Epidermal melanocyte (primary cell): ENCODE results near the gene MFRP.
"Not testable (repeated sequence)": the region's sequence is repeated elsewhere in the genome, so short reads cannot be mapped to it uniquely, and the experiment has no call there.

Experiments
- DNase-seq: peaks from one replicate; pipeline ENCODE4 v3.0.0; 2011; ENCODE audit warnings: low spot score; ENCODE audit not compliant: insufficient read length

Gene MFRP

DNA sequence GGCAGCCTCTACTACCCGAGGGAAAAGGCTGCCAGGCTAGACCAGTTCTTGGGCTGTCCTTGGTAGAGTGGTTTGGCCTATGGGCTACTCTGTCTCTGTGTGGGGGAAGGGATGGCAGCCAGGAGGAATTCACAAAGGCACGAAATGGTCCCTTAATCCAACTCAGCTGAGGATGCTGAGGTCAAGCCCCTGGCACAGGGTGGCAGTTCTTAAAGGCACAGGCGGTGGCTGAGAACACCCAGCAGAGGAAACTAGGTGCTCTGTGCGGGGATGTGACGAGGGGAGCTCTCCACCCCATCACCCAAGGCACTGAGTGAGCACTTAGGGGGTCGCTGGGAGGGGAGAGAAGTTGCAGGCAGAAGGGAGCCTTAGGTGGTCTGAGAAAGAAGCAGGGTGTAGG, at the start of gene MFRP:
MFRP (minus strand) TSS at position 101 of the 400 bp plus-strand sequence. CDS start 192 bp downstream, outside the sequence.
- DNase-seq, result no peak

DNA sequence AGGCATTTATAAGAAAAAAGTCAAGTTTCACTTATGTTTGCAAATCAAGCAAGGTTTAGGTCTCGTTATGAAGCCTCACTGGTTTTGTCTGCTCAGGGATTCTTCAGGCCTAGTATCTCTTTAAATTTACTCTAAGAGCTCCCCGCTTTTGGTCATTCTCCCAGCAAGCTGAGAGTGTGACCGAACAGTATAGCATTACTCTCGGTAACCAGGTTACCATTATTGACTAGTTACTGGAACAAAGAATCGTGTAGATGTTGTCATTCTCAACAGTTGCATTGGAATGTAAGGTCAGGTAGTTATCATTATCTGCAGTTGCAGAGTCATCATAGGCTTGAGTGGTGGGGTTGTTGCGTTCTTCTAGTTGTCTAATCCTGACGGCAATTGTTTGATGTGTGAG, 44.8 kb upstream of the MFRP start:
- DNase-seq, result no peak

GRCh38 chr11:119389611-119390254, 43.2 kb upstream of the MFRP start:
- no peak for DNase-seq

DNA sequence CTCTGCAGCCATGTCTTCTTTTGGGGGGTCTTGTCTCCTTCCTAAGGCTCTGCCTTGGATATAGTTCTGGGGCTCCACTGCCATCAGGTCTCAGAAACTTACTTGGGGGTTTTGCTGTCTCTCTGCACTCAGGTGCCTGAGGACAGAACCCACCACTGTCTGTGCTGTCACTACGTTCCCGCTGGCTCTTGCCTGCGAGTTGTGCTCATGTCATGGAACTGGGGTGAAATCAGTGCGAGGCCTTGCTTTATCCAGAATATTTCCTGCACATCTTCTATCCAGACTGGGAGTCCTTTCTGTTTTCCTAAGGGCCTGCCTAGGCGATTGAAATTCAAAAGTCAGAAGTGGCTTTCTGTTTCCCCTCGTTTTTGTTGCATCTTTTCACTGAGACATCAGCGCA, 41.6 kb upstream of the MFRP start:
- no peak for DNase-seq

DNA sequence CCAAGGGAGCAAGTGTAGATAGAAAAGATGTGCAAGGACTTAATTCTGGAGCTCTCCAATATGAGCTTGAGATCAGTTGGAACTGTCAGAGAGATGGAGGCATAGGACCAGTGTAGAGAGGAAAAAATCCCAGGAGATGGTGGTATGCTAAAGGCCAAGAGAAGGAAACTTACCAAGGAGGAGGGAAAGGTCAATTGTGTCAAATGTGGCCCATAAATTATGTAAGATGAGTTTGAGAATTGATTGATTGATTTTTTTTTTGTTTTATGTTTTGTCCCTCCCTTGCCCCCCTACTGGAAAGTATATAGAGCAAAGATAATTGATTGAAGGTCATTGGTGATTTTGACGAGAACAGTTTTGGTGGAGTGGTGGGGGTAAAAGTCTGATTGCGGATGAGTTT, 37.8 kb upstream of the MFRP start:
- DNase-seq, result no peak

GRCh38 chr11:119382513-119382912, 36.0 kb upstream of the MFRP start:
- DNase-seq, result not testable (repeated sequence)

DNA sequence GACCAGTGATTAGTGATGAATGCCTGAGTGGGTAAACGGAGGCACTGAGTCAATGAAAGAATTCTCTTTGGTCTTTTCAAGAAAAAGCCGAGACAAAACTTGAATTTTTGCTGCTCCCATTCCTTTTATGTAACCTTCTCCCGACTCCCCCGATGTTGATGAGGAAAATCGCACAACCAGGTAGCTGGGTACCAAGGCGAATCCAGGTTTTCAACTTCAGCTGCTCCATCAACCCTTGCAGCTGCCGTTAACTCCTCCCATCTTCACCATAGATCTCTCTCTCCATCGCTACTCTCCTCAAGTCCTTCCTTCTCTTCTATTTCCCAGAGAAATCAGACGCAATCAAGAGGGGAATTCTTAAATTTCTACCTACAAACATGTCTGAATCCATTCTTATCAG, 35.6 kb upstream of the MFRP start:
- no peak for DNase-seq

DNA sequence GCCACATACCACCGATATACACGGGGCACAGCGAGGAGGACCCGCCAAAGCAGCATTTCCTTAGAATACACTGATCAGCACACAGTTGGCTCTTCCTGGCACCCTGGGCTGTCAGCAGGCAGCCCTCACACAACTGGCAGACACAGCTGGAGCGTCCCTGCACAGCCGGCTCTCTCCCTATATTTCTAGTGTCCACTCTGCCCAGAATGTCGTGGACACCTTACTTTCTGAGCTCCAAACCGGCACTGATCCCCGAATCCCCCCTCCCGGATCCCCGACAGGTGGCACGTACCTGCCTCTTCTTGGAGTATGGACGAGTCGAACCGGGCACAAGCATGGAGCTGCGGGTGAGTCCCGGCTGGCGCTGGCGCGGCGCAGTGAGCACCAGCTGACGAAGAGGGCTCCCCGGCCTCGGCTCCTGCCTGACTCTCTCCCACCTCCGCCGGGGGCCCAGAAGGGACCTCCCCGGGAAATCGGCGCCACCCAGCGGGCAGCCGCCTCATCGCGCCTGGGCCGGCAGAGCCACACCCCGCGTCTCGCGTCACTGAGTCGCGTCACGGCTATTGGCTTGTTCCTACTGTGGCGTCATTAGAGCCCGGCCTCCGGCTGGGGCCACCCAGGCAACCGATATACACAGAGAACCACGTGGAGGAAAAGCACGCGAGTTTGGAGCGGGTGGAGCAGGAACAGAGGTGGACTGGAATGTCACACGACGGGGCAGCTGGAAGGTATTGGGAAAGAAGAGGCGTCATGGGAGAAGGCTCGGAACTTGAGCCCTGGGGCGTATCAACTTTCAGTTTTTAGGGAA, 34.9 kb upstream of the MFRP start, which contains the start of gene USP2:
USP2 (minus strand) TSS at position 510 of the 808 bp plus-strand sequence. CDS start 8,210 bp downstream, outside the sequence.
- peak; percentile 94 for DNase-seq

DNA sequence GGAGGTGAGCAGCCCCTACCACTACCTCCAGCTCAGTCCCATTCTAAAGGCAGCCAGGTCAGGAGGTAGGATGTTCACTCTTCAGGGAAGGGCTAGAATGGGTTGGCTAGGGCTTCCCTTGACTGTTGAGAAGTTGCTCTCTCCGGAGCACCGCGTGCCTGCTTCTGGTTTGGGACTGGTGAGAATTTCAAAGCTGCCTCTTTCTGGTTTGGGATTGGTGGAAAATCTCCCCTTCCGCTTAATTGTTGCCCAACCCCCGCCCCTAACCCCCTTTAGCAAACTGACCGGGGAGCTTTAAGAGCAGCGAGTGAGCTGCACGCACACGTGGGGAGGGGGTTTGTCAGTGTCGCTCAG, 34.3 kb upstream of the MFRP start:
- no peak for DNase-seq

GRCh38 chr11:119380160-119380826, 33.8 kb upstream of the MFRP start:
- no peak for DNase-seq

GRCh38 chr11:119378851-119379465, 32.5 kb upstream of the MFRP start:
- DNase-seq, result no peak

GRCh38 chr11:119377961-119378667, 31.6 kb upstream of the MFRP start:
- no peak for DNase-seq

- DNase-seq, result no peak
Observed at GRCh38 chr11:119377112-119377901, 30.8 kb upstream of the MFRP start.

- DNase-seq, result no peak
Observed at GRCh38 chr11:119376197-119376847, 29.8 kb upstream of the MFRP start.

DNA sequence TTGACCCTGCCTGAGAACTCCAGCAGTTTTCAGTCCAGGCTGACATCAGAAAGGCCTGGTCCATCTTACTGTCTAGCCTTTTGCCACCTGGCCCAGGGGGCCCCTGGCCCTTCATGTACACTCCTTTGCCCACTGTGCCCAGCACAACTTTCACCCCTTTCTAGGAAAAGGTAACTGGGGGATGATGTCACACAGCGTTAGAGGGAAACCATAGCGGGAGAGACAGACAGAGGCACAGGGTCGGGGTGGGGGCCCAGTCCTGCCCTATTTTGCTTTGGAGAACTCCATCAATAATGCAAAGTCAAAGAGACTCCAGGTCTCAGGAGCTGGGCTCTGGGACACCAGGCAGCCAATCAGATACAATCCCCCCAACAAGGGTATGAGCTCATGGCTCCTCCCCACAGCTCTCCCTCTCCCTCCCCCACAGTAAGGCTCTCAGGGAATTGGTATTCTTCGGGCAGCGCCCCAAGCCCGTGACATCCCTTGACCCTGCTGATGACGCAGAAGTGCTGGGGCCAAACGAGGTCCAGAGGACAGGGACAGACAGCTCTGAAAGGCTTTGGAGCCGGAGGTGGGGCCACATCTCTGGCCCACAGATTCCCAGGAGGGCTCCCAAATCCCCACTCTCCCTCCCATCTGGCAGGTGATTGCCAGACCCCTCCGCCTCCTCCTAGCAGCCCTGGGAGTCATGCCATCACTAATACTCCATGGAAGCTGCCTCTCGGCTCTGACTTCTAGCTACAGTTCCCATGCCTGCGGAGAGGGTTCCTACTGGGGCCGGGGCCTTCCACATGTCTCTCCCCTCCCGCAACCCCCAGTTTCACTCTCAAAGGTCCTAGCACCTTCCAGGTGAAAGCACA, 29.1 kb upstream of the MFRP start:
- no peak for DNase-seq

GRCh38 chr11:119374632-119375336, 28.3 kb upstream of the MFRP start:
- no peak for DNase-seq

DNA sequence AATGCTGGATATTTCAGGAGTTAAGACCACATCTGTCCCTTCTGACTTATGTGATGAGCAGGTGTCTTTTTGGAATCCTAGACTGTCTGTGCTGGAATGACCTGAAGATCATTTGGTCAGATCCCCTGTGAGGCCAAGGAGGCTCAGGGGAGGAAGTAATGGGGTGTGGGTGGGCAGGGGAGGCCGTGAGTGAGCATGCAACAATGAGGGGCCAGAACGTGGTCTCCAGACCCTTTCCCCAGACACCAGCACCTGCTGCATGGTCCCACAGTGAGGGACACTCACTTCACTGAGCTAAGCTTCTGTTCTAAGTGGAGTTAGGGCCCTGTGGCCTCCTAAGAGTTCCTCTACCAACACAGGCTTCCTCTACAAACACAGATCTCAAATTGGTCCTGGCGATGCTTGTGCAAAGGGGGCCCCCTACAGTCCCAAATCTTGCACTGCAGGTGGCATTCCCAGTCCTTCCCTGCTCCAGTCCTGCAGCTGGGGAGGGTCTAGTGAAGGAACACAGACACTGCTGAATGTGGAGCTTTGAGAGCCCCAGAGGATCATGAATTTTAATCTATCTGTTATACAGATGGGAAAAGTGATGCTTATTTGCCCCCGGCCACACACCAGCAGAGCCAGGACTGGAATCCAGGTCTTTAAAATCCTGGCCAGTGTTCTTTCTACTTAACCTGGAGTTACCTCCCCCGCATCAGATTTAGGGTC, 27.6 kb upstream of the MFRP start:
- no peak for DNase-seq
